HepG2 (cell line): ENCODE results near the gene DPP7. TPM values are rescaled to one million over a fixed set of nuclear protein-coding genes. Genes with fewer than 3 reads are reported as not detected.

ENCODE experiments used
- ATAC-seq: fragments of 200-7000 bp; cut with Tn5 transposase; 3 replicates; pipeline ENCODE4 v1.9.1; 2020; ENCODE audit warnings: mild to moderate bottlenecking, moderate library complexity
- BruUV-seq: library from RNA; stranded (reverse); fragments of 400-500 nt; replicated peaks from 2 replicates; lab custom pipeline; 2021; lab: Mats Ljungman, UMichigan
- CTCF ChIA-PET: fragments of 300-600 bp; formaldehyde crosslinking; extraction: SDS; loops from one replicate; lab custom pipeline; 2021; ENCODE audit warnings: low total read pairs, inconsistent platforms, low intra/inter-chr PET ratio; lab: Yijun Ruan, JAX
- POLR2A ChIA-PET: fragments of 350-600 bp; sonication (Branson Sonifier 250); formaldehyde crosslinking; loops from one replicate; lab custom pipeline; 2020; ENCODE audit warnings: antibody characterized with exemption, inconsistent platforms; lab: Yijun Ruan, JAX
- DNase-seq: peaks from one replicate; pipeline ENCODE4 v3.0.0-alpha.2; 2015; ENCODE audit warnings: low spot score
- FAIRE-seq: peaks from 3 replicates; lab custom pipeline; 2011; peaks lifted over from hg19 to GRCh38; lab: Jason Lieb, UNC
- H2AFZ ChIP-seq: one replicate; pipeline ENCODE4 v1.6.1; 2011; ENCODE audit warnings: low read length, inconsistent platforms
- H3K27ac ChIP-seq: fragments of 300-600 bp; 3 replicates; pipeline ENCODE4 v1.8.0; 2011; ENCODE audit warnings: mixed run types, mild to moderate bottlenecking, mixed read lengths, low read length, inconsistent platforms; ENCODE audit not compliant: insufficient read depth; ENCODE audit errors: extremely low read length
- H3K27me3 ChIP-seq, 2 experiments: fragments of 200-600 bp in 1 of 2; 2 replicates in 1 of 2; 3 replicates in 1 of 2; pipeline versions ENCODE4 v1.6.0 to v1.8.0; 2011; ENCODE audit warnings: low read length in 2 of 2, mild to moderate bottlenecking in 2 of 2, moderate library complexity in 2 of 2, inconsistent platforms in 1 of 2; ENCODE audit not compliant: insufficient read depth in 2 of 2, control insufficient read depth in 1 of 2
- H3K36me3 ChIP-seq, 2 experiments: fragments of 200-600 bp in 1 of 2; replicated peaks in 1 of 2; 2 replicates in 1 of 2; 3 replicates in 1 of 2; pipeline versions ENCODE4 v1.5.1 to v1.8.0; 2011; ENCODE audit warnings: low read length in 2 of 2, inconsistent platforms in 1 of 2; ENCODE audit not compliant: insufficient read depth in 2 of 2, control insufficient read depth in 1 of 2
- H3K4me1 ChIP-seq: 2 replicates; pipeline ENCODE4 v1.5.1; 2012; ENCODE audit warnings: low read length, inconsistent platforms; ENCODE audit not compliant: insufficient read depth
- H3K4me2 ChIP-seq: 2 replicates; pipeline ENCODE4 v1.6.0; 2011; ENCODE audit warnings: low read depth, low read length, inconsistent platforms
- H3K4me3 ChIP-seq, 3 experiments: fragments of 200-600 bp in 1 of 3; sonication (generic), shearing (Covaris generic) in 1 of 3; replicated peaks in 1 of 3; 2 replicates each; pipeline ENCODE4 v1.5.1; 2011 to 2016; ENCODE audit warnings: low read length in 3 of 3, inconsistent platforms in 2 of 3, low read depth in 2 of 3, mild to moderate bottlenecking in 2 of 3, control low read depth in 1 of 3, mixed read lengths in 1 of 3; ENCODE audit not compliant: insufficient read depth in 1 of 3
- H3K79me2 ChIP-seq: one replicate; pipeline ENCODE4 v1.6.1; 2011; ENCODE audit warnings: low read length, inconsistent platforms; ENCODE audit not compliant: insufficient read depth
- H3K9ac ChIP-seq: 2 replicates; pipeline ENCODE4 v1.6.0; 2011; ENCODE audit warnings: mild to moderate bottlenecking, low read depth, low read length, inconsistent platforms; ENCODE audit not compliant: insufficient read depth
- H3K9me3 ChIP-seq: 2 replicates; pipeline ENCODE4 v1.5.1; 2012; ENCODE audit warnings: mild to moderate bottlenecking, low read length
- H4K20me1 ChIP-seq: 2 replicates; pipeline ENCODE4 v1.6.0; 2011; ENCODE audit warnings: inconsistent platforms, mild to moderate bottlenecking, low read length, moderate library complexity; ENCODE audit not compliant: insufficient read depth
- CERS6 ChIP-seq: sonication (generic); formaldehyde crosslinking; IDR thresholded peaks from 2 replicates; pipeline ENCODE4 v1.5.0; 2020; ENCODE audit warnings: missing genetic modification reagents
- CHCHD3 ChIP-seq: sonication (generic); formaldehyde crosslinking; IDR thresholded peaks from 2 replicates; pipeline ENCODE4 v1.8.0; 2022; ENCODE audit warnings: mild to moderate bottlenecking, missing genetic modification reagents, moderate library complexity
- GLMP ChIP-seq: sonication (generic); formaldehyde crosslinking; IDR thresholded peaks from 2 replicates; pipeline ENCODE4 v1.9.0; 2021; ENCODE audit warnings: missing genetic modification reagents, mild to moderate bottlenecking, borderline replicate concordance
- IKZF1 ChIP-seq: fragments of 450-650 bp; IDR thresholded peaks from 2 replicates; pipeline ENCODE4 v1.7.1; 2016
- PLSCR1 ChIP-seq: sonication (generic); formaldehyde crosslinking; IDR thresholded peaks from 2 replicates; pipeline ENCODE4 v1.5.0; 2020; ENCODE audit warnings: missing genetic modification reagents, mild to moderate bottlenecking, borderline replicate concordance
- PTBP1 ChIP-seq: fragments of 200-400 bp; formaldehyde crosslinking; IDR thresholded peaks from 2 replicates; pipeline ENCODE4 v1.6.1; 2018; ENCODE audit warnings: low read length, low read depth; ENCODE audit not compliant: poor library complexity, severe bottlenecking
- RBFOX2 ChIP-seq: fragments of 200-400 bp; formaldehyde crosslinking; IDR thresholded peaks from 2 replicates; pipeline ENCODE4 v1.6.1; 2017; ENCODE audit warnings: low read depth, mild to moderate bottlenecking, low read length
- RNF219 ChIP-seq: sonication (generic); formaldehyde crosslinking; IDR thresholded peaks from 2 replicates; pipeline ENCODE4 v1.5.0; 2020; ENCODE audit warnings: mild to moderate bottlenecking, missing genetic modification reagents
- SYNCRIP ChIP-seq: fragments of 200-400 bp; formaldehyde crosslinking; IDR thresholded peaks from 2 replicates; pipeline ENCODE4 v1.6.1; 2018; ENCODE audit warnings: mild to moderate bottlenecking, low read depth, low read length; ENCODE audit not compliant: insufficient read depth
- TCF12 ChIP-seq, 2 experiments: fragments of 450-650 bp in 1 of 2; sonication (generic) in 1 of 2; formaldehyde crosslinking in 1 of 2; IDR thresholded peaks; 2 replicates each; pipeline versions ENCODE4 v1.6.1 to v1.8.0; 2017 to 2022; ENCODE audit warnings: antibody characterized with exemption in 1 of 2, mild to moderate bottlenecking in 1 of 2, missing genetic modification reagents in 1 of 2, moderate library complexity in 1 of 2
- ZFY ChIP-seq: sonication (generic); formaldehyde crosslinking; IDR thresholded peaks from 2 replicates; pipeline ENCODE4 v1.4.0; 2020; ENCODE audit warnings: missing genetic modification reagents
- ZMYM4 ChIP-seq: sonication (generic); formaldehyde crosslinking; IDR thresholded peaks from 2 replicates; pipeline ENCODE4 v1.8.1; 2023; ENCODE audit warnings: mild to moderate bottlenecking, missing genetic modification reagents
- ZNF644 ChIP-seq: IDR thresholded peaks from 2 replicates; pipeline ENCODE4 v1.6.1; 2016; ENCODE audit warnings: low read depth
- ZNF788 ChIP-seq: sonication (generic); formaldehyde crosslinking; IDR thresholded peaks from 2 replicates; pipeline ENCODE4 v1.5.0; 2020; ENCODE audit warnings: mild to moderate bottlenecking, missing genetic modification reagents, borderline replicate concordance
- WGBS: methylation state at CpG from one replicate; pipeline ENCODE4 v1.1.6; 2017; ENCODE audit warnings: low lambda C conversion rate; 5-methylcytosine and 5-hydroxymethylcytosine counted together
- in situ Hi-C: cut with HindIII; loops from 2 replicates; pipeline ENCODE4 v1.10.0; 2017; ENCODE audit warnings: low pct_unique_long_range_greater_than_20kb; ENCODE audit not compliant: extremely low pct_ligation_motif_present
- intact Hi-C: fragments of 100-400 bp; cut with micrococcal nuclease; formaldehyde crosslinking; loops from one replicate; pipeline ENCODE4 v1.10.0; 2022; ENCODE audit not compliant: unreplicated experiment
- polyA plus RNA-seq, 8 experiments: library from polyadenylated mRNA; depleted of rRNA in 3 of 8; stranded (reverse) in 7 of 8; unstranded in 1 of 8; fragments of >200 nt; fragmentation: Illumina TruSeq in 4 of 8; extraction: Trizol in 4 of 8; gene quantifications; 2 replicates each; pipeline versions ENCODE4 v1.2.1 to v1.2.3, GENCODE V29; 2011 to 2016; ENCODE audit warnings: low read depth in 4 of 8, missing spikeins in 1 of 8, mixed read lengths in 1 of 8; ENCODE audit not compliant: insufficient read depth in 1 of 8
- total RNA-seq, 5 experiments: library from RNA; depleted of rRNA; stranded (reverse); fragments of >200 nt; fragmentation: Illumina TruSeq; extraction: Trizol; gene quantifications; 2 replicates each; pipeline ENCODE4 v1.2.3, GENCODE V29; 2016; ENCODE audit warnings: low read depth in 1 of 5

DPP7 gene
- total and polyA plus RNA-seq, 2 of the 13 experiments (the other 11 are each of a cell fraction or from before 2014, with no cell fraction given), result 1.2 to 4.5 TPM

- TF ChIP-seq CERS6 (no peak), SYNCRIP (no peak), IKZF1 (no peak), ZMYM4 (no peak)
Measured at GRCh38 chr9:137159105-137160053, 44.8 kb upstream of the DPP7 start (continued).

- intact Hi-C loops (no loop called here), in situ Hi-C loops (no loop called here)
- ChIA-PET CTCF (no interaction called here), POLR2A (no interaction called here)
- Histone ChIP-seq H3K9ac (no peak overlapping the region), H3K27ac (no peak overlapping the region), H3K4me2 (no peak overlapping the region), H3K4me1 (no peaks in the 10 kb centered on the region), H2AFZ (no peak overlapping the region), H3K9me3 (no peaks in the 10 kb centered on the region), H3K36me3 (no peaks in the 10 kb centered on the region), H3K79me2 (no peaks in the 10 kb centered on the region), H3K4me3 (no peak overlapping the region), H4K20me1 (no peaks in the 10 kb centered on the region), H3K27me3 (peaks cover 13 to 66% of the 10 kb centered on the region in 2 experiments; a peak in 4 of 5 replicates)
- no peak for ATAC-seq
- TF ChIP-seq TCF12 (IDR thresholded peaks at IDR 0.05), result no peak
- no peak for TF ChIP-seq TCF12 (CRISPR knock-in tag; IDR thresholded peaks at IDR 0.05)
- no peak for TF ChIP-seq RNF219 (CRISPR knock-in tag)
- TF ChIP-seq PLSCR1 (CRISPR knock-in tag), result no peak
- no peak for TF ChIP-seq ZNF788 (CRISPR knock-in tag)
- TF ChIP-seq ZFY (CRISPR knock-in tag), result no peak
- no peak for TF ChIP-seq ZNF644 (CRISPR knock-in tag)
- TF ChIP-seq RBFOX2, result no peak
- no peak for TF ChIP-seq GLMP (CRISPR knock-in tag)
- no peak for TF ChIP-seq PTBP1
- TF ChIP-seq CHCHD3, result no peak
- BruUV-seq, result no TSS peak
- WGBS, result no CpG with 5 or more reads among the region's 4 CpGs
- no peak for FAIRE-seq
- no peak for DNase-seq
Measured at GRCh38 chr9:137158625-137159024, 44.1 kb upstream of the DPP7 start.
